K562 treated with DMSO at 1 percent for 48 hours (cell line): Measurements from ENCODE around the gene CLDN15. TPM values are rescaled to one million over a fixed set of nuclear protein-coding genes. Genes with fewer than 3 reads are reported as not detected.

Experiments used
- total RNA-seq: library from RNA; unstranded; fragments of 300-600 nt; gene quantifications from 2 replicates; pipeline ENCODE4 v1.2.3, GENCODE V29; 2022; ENCODE audit warnings: low replicate concordance; ENCODE audit errors: extremely low read depth

CLDN15 gene, protein sequence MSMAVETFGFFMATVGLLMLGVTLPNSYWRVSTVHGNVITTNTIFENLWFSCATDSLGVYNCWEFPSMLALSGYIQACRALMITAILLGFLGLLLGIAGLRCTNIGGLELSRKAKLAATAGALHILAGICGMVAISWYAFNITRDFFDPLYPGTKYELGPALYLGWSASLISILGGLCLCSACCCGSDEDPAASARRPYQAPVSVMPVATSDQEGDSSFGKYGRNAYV
- total RNA-seq, result not detected in 2 replicates

DNA sequence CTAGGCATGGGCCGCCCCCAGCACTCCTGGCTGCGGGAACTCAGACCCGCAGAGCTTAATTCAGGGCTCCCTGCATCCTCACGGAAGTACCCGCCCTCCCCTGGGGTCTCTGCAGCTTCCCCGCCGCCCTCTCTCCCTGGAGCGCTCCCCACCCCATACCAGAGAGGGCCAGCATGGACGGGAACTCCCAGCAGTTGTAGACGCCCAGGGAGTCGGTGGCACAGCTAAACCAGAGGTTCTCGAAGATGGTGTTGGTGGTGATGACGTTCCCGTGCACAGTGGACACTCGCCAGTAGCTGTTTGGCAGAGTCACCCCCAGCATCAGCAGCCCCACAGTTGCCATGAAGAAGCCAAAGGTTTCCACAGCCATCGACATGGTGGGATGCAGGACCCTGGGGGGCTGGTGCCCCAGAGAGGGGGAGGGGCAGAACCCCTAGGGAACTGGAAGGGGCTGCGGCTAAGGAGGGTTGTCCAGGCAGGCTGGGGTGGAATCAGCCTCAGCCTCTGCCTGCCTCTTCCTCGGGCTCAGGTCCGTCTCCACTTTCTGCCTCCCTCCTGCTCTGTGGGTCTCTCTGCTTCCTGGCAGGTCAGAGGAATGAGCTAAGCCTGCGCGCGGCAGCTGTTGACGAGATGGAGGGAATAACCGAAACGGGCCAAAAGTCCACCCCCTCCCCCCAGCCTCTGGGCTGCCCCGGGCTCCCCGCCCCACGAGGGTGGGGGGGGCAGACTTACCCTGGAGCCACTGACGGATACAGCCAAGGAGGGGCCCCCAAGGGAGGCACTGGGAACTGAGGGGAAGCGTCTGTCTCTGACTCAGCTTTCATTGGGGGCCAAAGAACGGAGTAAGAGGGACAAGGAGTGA, at the start of gene CLDN15:
Gene CLDN15, minus strand, starts transcription at position 597 of the 862 bp plus-strand sequence. Its CDS starts 221 bp downstream, at position 376.

DNA sequence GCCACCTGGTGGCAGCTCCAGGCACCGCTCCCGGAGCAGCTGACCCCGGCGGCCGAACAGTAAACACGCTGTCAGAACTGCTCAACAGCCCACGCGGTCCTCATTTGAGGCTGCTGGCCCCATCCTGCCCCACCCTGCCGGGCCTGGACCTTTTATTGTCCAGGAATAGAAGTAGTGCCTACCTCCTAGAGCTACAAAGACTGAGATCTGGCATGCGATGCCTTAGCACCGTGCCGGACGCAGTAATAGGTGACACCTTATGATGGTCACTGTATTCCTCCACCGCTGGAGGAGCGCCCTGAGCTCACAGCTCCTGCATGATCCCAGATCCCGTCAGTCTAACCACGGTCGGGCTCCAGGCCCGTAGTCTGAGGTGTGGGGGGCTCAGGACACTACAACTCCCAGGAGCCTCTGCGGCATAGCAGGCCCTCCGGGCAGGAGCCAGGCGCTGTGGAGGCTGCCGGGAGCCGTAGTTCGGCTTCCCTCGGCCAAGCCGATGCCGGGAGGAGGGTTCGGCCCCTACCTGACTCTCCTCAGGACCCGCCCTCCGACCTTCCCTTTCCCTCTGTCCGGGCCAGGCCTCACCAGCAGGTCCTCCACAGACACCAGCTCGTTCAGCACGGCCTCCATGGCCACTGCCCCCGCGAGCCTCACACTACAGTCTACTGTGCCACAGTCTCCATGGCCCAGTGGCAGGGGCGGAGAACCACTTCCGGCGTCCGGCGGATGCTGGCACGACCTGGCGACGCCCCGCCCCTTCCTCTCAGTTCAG, 7.0 kb upstream of the CLDN15 start, which contains the start of gene FIS1:
Gene FIS1, minus strand, starts transcription at position 707 of the 772 bp plus-strand sequence. Its CDS starts 77 bp downstream, at position 630.

GRCh38 chr7:101217388-101218235, 20.0 kb downstream of the CLDN15 start, which contains the start of the genes PLOD3 and ZNHIT1:
PLOD3 (minus strand) TSS chr7:101217581; CDS start chr7:101217274, 307 bp downstream.
ZNHIT1 (plus strand) TSS chr7:101218165; CDS start chr7:101218196, 31 bp downstream.

DNA sequence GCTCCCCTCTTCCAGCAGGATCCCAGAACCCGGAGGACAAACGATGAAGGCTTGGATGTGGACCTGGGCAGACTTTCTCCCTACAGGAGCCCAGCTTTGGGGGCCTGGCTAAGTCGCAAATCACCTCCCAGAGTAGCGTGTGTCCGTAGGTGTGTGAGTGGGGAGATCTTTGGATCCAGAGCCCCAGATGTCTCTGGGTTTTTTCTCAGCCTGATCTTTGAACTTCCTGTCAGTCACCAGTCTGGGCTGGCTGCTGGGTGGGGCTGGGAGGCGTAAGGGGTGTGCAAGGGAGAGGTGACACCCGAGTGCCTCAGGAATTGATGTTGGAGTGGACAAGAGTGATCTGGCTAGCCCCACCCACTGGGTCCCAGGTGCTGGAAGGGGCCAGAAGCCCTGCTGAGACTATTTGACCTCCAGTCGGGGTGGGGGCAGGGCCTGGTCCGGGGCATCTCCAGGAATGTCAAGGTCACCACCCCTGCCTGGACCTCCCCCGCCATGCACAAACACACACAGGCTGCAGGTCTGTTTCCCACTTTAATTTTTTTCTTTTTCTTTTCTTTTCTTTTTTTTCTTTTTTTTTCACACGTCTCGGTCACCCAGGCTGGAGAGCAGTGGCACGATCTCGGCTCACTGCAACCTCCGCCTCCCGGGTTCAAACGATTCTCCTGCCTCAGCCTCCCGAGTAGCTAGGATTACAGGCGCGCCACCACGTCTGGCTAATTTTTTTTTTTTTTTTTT, 36.6 kb downstream of the CLDN15 start, which contains the start of gene MOGAT3:
Gene MOGAT3, minus strand, starts transcription at position 175 of the 738 bp plus-strand sequence. CDS start 182 bp downstream, outside the sequence.

Other genes starting within 250 kb of the CLDN15 start
- not detected in 2 replicates for gene MUC17, start 217.7 kb downstream of the CLDN15 start, total RNA-seq
- gene TRIM56, start 152.3 kb downstream of the CLDN15 start, total RNA-seq, result not detected in 2 replicates
- not detected in 2 replicates for gene SERPINE1, start 110.7 kb downstream of the CLDN15 start, total RNA-seq
- not detected in 2 replicates for gene AP1S1, start 83.3 kb downstream of the CLDN15 start, total RNA-seq
- gene VGF, start 72.2 kb downstream of the CLDN15 start, total RNA-seq, result not detected in 2 replicates
- not detected in 2 replicates for gene NAT16, start 57.5 kb downstream of the CLDN15 start, total RNA-seq
- gene MOGAT3, start 36.8 kb downstream of the CLDN15 start, total RNA-seq, result not detected in 2 replicates
- not detected in 2 replicates for gene PLOD3, start 20.2 kb downstream of the CLDN15 start, total RNA-seq
- gene ZNHIT1, start 19.6 kb downstream of the CLDN15 start, total RNA-seq, result not detected in 2 replicates
- gene FIS1, start 7.3 kb upstream of the CLDN15 start, total RNA-seq, result not detected in 2 replicates
- not detected in 2 replicates for gene IFT22, start 84.0 kb upstream of the CLDN15 start, total RNA-seq
- gene COL26A1, start 125.1 kb upstream of the CLDN15 start, total RNA-seq, result not detected in 2 replicates